Measurements from ENCODE around the gene MARCHF3.
"Not testable (repeated sequence)": the region's sequence is repeated elsewhere in the genome, so short reads cannot be mapped to it uniquely, and the experiment has no call there.

The MARCHF3 gene

GRCh38 chr5:127024821-127025220, 5.5 kb downstream of the MARCHF3 start:
- DNase-seq (ENCODE audit: low read depth), result no peak
- TF ChIP-seq, protein P1, sequence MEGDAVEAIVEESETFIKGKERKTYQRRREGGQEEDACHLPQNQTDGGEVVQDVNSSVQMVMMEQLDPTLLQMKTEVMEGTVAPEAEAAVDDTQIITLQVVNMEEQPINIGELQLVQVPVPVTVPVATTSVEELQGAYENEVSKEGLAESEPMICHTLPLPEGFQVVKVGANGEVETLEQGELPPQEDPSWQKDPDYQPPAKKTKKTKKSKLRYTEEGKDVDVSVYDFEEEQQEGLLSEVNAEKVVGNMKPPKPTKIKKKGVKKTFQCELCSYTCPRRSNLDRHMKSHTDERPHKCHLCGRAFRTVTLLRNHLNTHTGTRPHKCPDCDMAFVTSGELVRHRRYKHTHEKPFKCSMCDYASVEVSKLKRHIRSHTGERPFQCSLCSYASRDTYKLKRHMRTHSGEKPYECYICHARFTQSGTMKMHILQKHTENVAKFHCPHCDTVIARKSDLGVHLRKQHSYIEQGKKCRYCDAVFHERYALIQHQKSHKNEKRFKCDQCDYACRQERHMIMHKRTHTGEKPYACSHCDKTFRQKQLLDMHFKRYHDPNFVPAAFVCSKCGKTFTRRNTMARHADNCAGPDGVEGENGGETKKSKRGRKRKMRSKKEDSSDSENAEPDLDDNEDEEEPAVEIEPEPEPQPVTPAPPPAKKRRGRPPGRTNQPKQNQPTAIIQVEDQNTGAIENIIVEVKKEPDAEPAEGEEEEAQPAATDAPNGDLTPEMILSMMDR (IDR thresholded peaks at IDR 0.05; ENCODE audit: insufficient read depth, low read depth, low read length, missing control alignments), result no peak
- H3K4me3 ChIP-seq (ENCODE audit: low read depth, low read length), result no peak overlapping the region

- not testable (repeated sequence) for H3K4me3 ChIP-seq (ENCODE audit: low read depth, low read length); DNase-seq (ENCODE audit: low read depth)
These were observed 6.7 kb downstream of the MARCHF3 start for GRCh38 chr5:127023552-127024191.

- H3K4me3 ChIP-seq (ENCODE audit: low read depth, low read length), result no peak overlapping the region
- TF ChIP-seq, protein P1 (IDR thresholded peaks at IDR 0.05; ENCODE audit: insufficient read depth, low read depth, low read length, missing control alignments), result no peak
- no peak for DNase-seq (ENCODE audit: low read depth)
These were observed 7.5 kb downstream of the MARCHF3 start for GRCh38 chr5:127022846-127023245.

DNA sequence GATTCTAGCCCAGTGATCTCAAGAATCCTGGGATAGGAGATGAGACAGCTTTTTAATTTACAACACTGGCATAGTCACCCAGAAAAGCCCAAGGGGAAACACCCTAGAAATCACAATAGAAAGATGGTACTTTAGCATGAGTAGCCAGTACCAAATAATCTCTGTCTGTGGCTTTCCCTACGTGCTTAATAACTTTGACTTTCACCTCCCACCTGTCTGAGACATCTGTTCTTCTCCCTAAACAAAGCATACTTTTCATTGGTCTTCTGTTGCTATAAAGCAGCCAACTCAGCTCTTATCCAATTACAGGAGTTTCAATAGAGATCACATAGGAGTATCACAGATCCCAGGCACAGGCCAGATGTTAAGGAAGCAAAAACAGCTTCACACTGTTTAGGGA, 10.4 kb downstream of the MARCHF3 start:
- no peak overlapping the region for H3K4me3 ChIP-seq (ENCODE audit: low read depth, low read length)
- TF ChIP-seq, protein P1 (IDR thresholded peaks at IDR 0.05; ENCODE audit: insufficient read depth, low read depth, low read length, missing control alignments), result no peak
- DNase-seq (ENCODE audit: low read depth), result no peak

GRCh38 chr5:127016722-127017121, 13.6 kb downstream of the MARCHF3 start:
- not testable (repeated sequence) for DNase-seq (ENCODE audit: low read depth); H3K4me3 ChIP-seq (ENCODE audit: low read depth, low read length)

DNA sequence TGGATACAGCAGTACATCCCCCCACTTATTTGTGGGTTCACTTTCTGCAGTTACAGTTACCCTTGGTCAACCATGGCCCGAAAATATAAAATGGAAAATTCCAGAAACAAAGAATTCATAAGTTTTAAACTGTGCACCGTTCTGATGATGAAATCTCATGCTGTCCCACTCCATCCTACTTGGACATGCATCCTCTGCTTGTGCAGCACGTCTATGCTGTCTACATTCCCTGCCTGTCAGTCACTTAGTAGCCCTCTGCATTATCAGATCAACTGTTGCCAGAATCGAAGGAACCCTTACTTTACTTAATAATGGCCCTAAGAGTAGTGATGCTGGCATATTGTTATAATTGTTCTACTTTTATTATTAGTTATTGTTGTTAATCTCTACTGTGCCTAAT, 14.6 kb downstream of the MARCHF3 start:
- TF ChIP-seq, protein P1 (IDR thresholded peaks at IDR 0.05; ENCODE audit: insufficient read depth, low read depth, low read length, missing control alignments), result no peak
- no peak overlapping the region for H3K4me3 ChIP-seq (ENCODE audit: low read depth, low read length)
- no peak for DNase-seq (ENCODE audit: low read depth)

GRCh38 chr5:127014573-127014972, 15.8 kb downstream of the MARCHF3 start:
- no peak overlapping the region for H3K4me3 ChIP-seq (ENCODE audit: low read depth, low read length)
- TF ChIP-seq, protein P1 (IDR thresholded peaks at IDR 0.05; ENCODE audit: insufficient read depth, low read depth, low read length, missing control alignments), result no peak
- DNase-seq (ENCODE audit: low read depth), result no peak

DNA sequence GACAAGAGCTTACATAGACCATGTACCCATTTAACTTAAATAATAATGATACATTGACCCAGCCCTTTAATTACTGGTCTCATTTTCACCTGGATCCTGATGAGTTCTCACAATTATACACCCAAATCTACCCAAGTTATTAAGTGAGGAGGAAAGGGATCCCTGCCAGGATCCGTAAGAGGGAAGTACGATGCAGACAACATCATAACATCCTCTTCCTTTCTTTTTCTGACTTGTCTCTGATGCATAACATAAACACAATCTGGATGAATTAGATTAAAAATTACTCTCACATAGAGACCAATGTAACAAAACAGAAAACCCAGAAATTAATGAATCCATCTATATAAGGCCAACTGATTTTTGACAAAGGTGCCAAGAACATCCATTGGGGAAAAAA, 17.0 kb downstream of the MARCHF3 start:
- no peak overlapping the region for H3K4me3 ChIP-seq (ENCODE audit: low read depth, low read length)
- DNase-seq (ENCODE audit: low read depth), result no peak

More for the DNA sequence above, 17.0 kb downstream of the MARCHF3 start:
- TF ChIP-seq, protein P1 (IDR thresholded peaks at IDR 0.05; ENCODE audit: insufficient read depth, low read depth, low read length, missing control alignments), result no peak

Data from GM12865 (cell line).